ENCODE measurements around the gene KLHL3. TPM values are rescaled to one million over a fixed set of nuclear protein-coding genes. Genes with fewer than 3 reads are reported as not detected.

Gene KLHL3
- total RNA-seq, 1 experiment from 2014 or later, result 2.9 TPM

GRCh38 chr5:137728048-137728447, 7.8 kb downstream of the KLHL3 start:
- Histone ChIP-seq H3F3A (ENCODE audit: low read length, unreplicated experiment) (no peaks in the 10 kb centered on the region), H3K27me3 (ENCODE audit: low read length) (no peaks in the 10 kb centered on the region), H3K4me1 (ENCODE audit: insufficient read depth, low read length) (peaks cover 14% of the 10 kb centered on the region), H2AFZ (ENCODE audit: low read length) (no peak overlapping the region), H3K9me3 (ENCODE audit: low read length) (no peaks in the 10 kb centered on the region), H3K36me3 (ENCODE audit: low read depth, low read length) (no peaks in the 10 kb centered on the region), H3K79me2 (ENCODE audit: low read length) (peaks cover 6% of the 10 kb centered on the region; the same call in 1 of the 2 replicates), H3K4me3 (ENCODE audit: low read length) (no peak overlapping the region), H3K27ac (ENCODE audit: low read length) (no peak overlapping the region), H3K4me2 (ENCODE audit: low read length) (no peak overlapping the region), H3K9me2 (replicated peaks; ENCODE audit: low read length) (no peaks in the 10 kb centered on the region), H4K20me1 (ENCODE audit: low read length) (no peaks in the 10 kb centered on the region), H3K9ac (ENCODE audit: low read length) (no peak overlapping the region)
- ChIA-PET CTCF (interaction anchor here (0.6 kb wide), 2 partner anchors 67 to 122 kb away, joined by 3 to 4 read pairs; no protein-coding TSS in a partner anchor), POLR2A (ENCODE audit: unreplicated experiment) (no interaction called here)
- DNase-seq, result no peak
- no peak for ATAC-seq
- BruUV-seq (replicated peaks), result no TSS peak
- TF ChIP-seq EZH2 (IDR thresholded peaks at IDR 0.05; ENCODE audit: low read length, unreplicated experiment) (no peak), EZH2phosphoT487 (IDR thresholded peaks at IDR 0.05; ENCODE audit: borderline replicate concordance, low read length) (no peak), CTCF (conservative IDR thresholded peaks at IDR 0.05; ENCODE audit: low read depth, low read length) (no peak)
- intact Hi-C loops (cut with micrococcal nuclease), result no loop called here

- H3K27me3 ChIP-seq (ENCODE audit: low read length), result no peaks in the 10 kb centered on the region
- peaks cover 13% of the 10 kb centered on the region for H3K4me1 ChIP-seq (ENCODE audit: insufficient read depth, low read length)
- H3K9me3 ChIP-seq (ENCODE audit: low read length), result no peaks in the 10 kb centered on the region
- no peaks in the 10 kb centered on the region for H3K36me3 ChIP-seq (ENCODE audit: low read depth, low read length)
- intact Hi-C loops (cut with micrococcal nuclease), result no loop called here
- H3F3A ChIP-seq (ENCODE audit: low read length, unreplicated experiment), result no peaks in the 10 kb centered on the region
- no peaks in the 10 kb centered on the region for H3K9me2 ChIP-seq (replicated peaks; ENCODE audit: low read length)
- H3K9ac ChIP-seq (ENCODE audit: low read length), result no peak overlapping the region
- BruUV-seq (replicated peaks), result no TSS peak
- ChIA-PET CTCF (interaction anchor here (0.6 kb wide), 2 partner anchors 67 to 122 kb away, joined by 3 to 4 read pairs; no protein-coding TSS in a partner anchor), POLR2A (ENCODE audit: unreplicated experiment) (no interaction called here)
- no peak overlapping the region for H3K4me3 ChIP-seq (ENCODE audit: low read length)
- peaks cover 6% of the 10 kb centered on the region; the same call in 1 of the 2 replicates for H3K79me2 ChIP-seq (ENCODE audit: low read length)
- no peak for ATAC-seq
- H4K20me1 ChIP-seq (ENCODE audit: low read length), result no peaks in the 10 kb centered on the region
- H2AFZ ChIP-seq (ENCODE audit: low read length), result no peak overlapping the region
- TF ChIP-seq EZH2phosphoT487 (IDR thresholded peaks at IDR 0.05; ENCODE audit: borderline replicate concordance, low read length) (no peak), CTCF (conservative IDR thresholded peaks at IDR 0.05; ENCODE audit: low read depth, low read length) (no peak), EZH2 (IDR thresholded peaks at IDR 0.05; ENCODE audit: low read length, unreplicated experiment) (no peak)
- no peak overlapping the region for H3K4me2 ChIP-seq (ENCODE audit: low read length)
- DNase-seq, result no peak
- H3K27ac ChIP-seq (ENCODE audit: low read length), result no peak overlapping the region
Measured at GRCh38 chr5:137727623-137728022, 8.3 kb downstream of the KLHL3 start.

- no peak for DNase-seq
- TF ChIP-seq EZH2 (IDR thresholded peaks at IDR 0.05; ENCODE audit: low read length, unreplicated experiment), result no peak
- no peak for TF ChIP-seq EZH2phosphoT487 (IDR thresholded peaks at IDR 0.05; ENCODE audit: borderline replicate concordance, low read length)
- TF ChIP-seq CTCF (conservative IDR thresholded peaks at IDR 0.05; ENCODE audit: low read depth, low read length), result no peak
- Histone ChIP-seq H4K20me1 (ENCODE audit: low read length) (no peaks in the 10 kb centered on the region), H2AFZ (ENCODE audit: low read length) (no peak overlapping the region), H3K27ac (ENCODE audit: low read length) (no peak overlapping the region), H3K4me1 (ENCODE audit: insufficient read depth, low read length) (no peaks in the 10 kb centered on the region), H3K4me2 (ENCODE audit: low read length) (no peak overlapping the region), H3K36me3 (ENCODE audit: low read depth, low read length) (no peaks in the 10 kb centered on the region), H3K9ac (ENCODE audit: low read length) (no peak overlapping the region), H3K79me2 (ENCODE audit: low read length) (no peaks in the 10 kb centered on the region), H3K9me2 (replicated peaks; ENCODE audit: low read length) (no peaks in the 10 kb centered on the region), H3F3A (ENCODE audit: low read length, unreplicated experiment) (no peaks in the 10 kb centered on the region), H3K9me3 (ENCODE audit: low read length) (no peaks in the 10 kb centered on the region), H3K4me3 (ENCODE audit: low read length) (no peak overlapping the region), H3K27me3 (ENCODE audit: low read length) (no peaks in the 10 kb centered on the region)
- ChIA-PET CTCF (no interaction called here), POLR2A (ENCODE audit: unreplicated experiment) (no interaction called here)
- BruUV-seq (replicated peaks), result no TSS peak
- intact Hi-C loops (cut with micrococcal nuclease), result no loop called here
- no peak for ATAC-seq
Measured at GRCh38 chr5:137724251-137724650, 11.6 kb downstream of the KLHL3 start.

All from PC-3 (cell line).